Uterus (tissue), 2 donors: Measurements from ENCODE around the gene PTGER1.

ENCODE experiments used
- POLR2A ChIP-seq, 2 donors: fragments of 450-650 bp; IDR thresholded peaks; one replicate each; pipeline ENCODE4 v1.6.1; 2016; ENCODE audit warnings: antibody characterized with exemption in 2 of 2, mild to moderate bottlenecking in 1 of 2, moderate library complexity in 1 of 2
- TF ChIP-seq, protein P1 (sequence below), 4 experiments: fragments of 200-600 bp in 2 of 4; fragments of 450-650 bp in 2 of 4; sonication (generic) in 2 of 4; IDR thresholded peaks; one replicate each; pipeline ENCODE4 v1.5.1; 2016 to 2019; ENCODE audit warnings: antibody characterized with exemption in 4 of 4, mild to moderate bottlenecking in 2 of 4, moderate library complexity in 1 of 4

GRCh38 chr19:14516048-14516534 is 40.9 kb upstream of the PTGER1 start:
- TF ChIP-seq, protein P1, sequence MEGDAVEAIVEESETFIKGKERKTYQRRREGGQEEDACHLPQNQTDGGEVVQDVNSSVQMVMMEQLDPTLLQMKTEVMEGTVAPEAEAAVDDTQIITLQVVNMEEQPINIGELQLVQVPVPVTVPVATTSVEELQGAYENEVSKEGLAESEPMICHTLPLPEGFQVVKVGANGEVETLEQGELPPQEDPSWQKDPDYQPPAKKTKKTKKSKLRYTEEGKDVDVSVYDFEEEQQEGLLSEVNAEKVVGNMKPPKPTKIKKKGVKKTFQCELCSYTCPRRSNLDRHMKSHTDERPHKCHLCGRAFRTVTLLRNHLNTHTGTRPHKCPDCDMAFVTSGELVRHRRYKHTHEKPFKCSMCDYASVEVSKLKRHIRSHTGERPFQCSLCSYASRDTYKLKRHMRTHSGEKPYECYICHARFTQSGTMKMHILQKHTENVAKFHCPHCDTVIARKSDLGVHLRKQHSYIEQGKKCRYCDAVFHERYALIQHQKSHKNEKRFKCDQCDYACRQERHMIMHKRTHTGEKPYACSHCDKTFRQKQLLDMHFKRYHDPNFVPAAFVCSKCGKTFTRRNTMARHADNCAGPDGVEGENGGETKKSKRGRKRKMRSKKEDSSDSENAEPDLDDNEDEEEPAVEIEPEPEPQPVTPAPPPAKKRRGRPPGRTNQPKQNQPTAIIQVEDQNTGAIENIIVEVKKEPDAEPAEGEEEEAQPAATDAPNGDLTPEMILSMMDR (IDR thresholded peaks at IDR 0.05), result no peak
- no peak for TF ChIP-seq POLR2A (IDR thresholded peaks at IDR 0.05)
